ENCODE measurements around the gene TNFRSF18.
"Not testable (repeated sequence)": the region's sequence is repeated elsewhere in the genome, so short reads cannot be mapped to it uniquely, and the experiment has no call there.

The TNFRSF18 gene, protein sequence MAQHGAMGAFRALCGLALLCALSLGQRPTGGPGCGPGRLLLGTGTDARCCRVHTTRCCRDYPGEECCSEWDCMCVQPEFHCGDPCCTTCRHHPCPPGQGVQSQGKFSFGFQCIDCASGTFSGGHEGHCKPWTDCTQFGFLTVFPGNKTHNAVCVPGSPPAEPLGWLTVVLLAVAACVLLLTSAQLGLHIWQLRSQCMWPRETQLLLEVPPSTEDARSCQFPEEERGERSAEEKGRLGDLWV

DNA sequence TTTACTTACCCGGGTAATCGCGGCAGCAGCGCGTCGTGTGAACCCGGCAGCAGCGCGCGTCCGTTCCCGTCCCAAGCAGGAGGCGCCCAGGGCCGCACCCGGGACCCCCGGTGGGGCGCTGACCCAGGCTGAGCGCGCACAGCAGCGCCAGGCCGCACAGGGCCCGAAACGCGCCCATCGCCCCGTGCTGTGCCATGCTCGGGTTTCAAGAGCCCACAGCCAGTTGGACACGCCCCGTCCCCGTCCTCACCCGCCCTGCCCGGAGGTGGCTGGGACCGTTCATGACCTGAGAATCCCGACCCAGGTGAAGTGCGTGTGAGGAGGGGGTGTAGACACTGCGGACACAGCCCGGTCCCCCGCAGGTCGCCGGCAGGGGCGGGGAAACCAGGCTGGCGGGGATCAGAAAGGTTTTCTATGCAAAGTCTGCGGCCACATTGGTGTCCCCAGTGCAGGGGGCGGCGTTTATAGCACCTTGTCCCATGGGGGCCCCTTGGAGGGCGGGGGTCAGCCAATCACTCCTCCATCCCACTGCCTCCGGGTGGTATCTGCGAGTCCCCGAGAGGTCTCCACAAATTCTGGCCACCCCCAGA lies at the start of gene TNFRSF18:
Gene TNFRSF18, minus strand, starts transcription at position 217 of the 590 bp plus-strand sequence. Its CDS starts 21 bp downstream, at position 196.
- no peak within 1 kb of the TSS for H3K27ac ChIP-seq
- DNase-seq (ENCODE audit: low read depth, low spot score) = no peak

DNA sequence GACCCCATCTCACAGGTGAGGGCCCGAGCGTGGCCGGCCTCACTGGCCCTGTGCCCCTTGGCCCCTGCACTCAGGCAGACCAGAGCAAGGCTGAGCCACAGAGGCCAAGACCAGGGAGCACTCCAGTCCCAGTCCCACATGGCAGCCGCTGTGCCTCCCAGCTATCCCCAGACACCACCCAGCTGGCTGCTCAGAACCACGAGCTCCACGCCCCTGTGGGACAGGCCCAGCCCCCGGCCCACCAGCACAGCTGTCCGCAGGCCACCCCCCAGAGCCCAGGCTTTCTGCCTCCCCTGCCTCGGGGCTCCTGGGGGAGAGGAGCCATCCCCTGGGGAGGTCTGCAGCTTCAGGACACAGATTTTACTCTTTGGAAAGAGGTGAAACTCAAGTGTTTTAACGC lies 49.2 kb upstream of the TNFRSF18 start:
- DNase-seq (ENCODE audit: low read depth, low spot score) = no peak
- no peak overlapping the region for H3K27ac ChIP-seq

DNA sequence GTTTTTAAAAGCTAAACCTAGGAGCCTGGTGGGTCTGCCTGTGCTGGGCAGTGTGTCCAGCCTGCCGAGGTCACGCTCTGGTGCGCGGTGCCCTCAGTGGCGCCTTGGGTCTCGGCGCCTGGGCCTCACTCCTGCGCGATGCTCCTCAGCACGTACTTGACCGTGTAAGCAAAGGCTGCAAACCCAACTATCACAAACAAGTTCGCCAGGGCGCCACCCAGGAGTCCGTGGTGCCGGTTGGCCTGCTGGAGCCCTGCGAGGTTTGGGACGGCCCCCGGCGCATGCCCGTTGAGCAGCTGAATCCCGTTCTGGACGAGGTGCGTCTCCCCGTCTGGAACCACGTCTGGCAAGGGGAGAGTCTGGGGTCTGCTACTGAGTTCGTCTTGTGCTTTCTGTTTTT lies 48.7 kb upstream of the TNFRSF18 start:
- no peak for DNase-seq (ENCODE audit: low read depth, low spot score)
- H3K27ac ChIP-seq = no peak overlapping the region

DNA sequence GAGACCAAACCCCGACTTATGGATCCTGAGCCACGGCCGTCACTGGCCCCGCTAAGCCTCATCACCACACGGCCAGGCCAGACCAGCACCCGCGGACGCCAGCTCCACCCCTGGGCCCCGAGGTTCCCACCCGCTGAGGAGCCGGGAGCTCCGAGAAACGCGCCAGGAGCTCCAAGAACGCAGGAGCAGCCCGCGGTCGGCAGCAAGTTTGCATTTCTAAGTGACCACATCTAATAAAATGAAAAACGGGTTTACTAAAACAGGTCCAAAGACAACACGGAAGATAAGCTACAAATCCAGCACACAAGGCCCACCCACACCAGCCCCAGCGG lies 48.2 kb upstream of the TNFRSF18 start:
- H3K27ac ChIP-seq = no peak overlapping the region
- no peak for DNase-seq (ENCODE audit: low read depth, low spot score)

DNA sequence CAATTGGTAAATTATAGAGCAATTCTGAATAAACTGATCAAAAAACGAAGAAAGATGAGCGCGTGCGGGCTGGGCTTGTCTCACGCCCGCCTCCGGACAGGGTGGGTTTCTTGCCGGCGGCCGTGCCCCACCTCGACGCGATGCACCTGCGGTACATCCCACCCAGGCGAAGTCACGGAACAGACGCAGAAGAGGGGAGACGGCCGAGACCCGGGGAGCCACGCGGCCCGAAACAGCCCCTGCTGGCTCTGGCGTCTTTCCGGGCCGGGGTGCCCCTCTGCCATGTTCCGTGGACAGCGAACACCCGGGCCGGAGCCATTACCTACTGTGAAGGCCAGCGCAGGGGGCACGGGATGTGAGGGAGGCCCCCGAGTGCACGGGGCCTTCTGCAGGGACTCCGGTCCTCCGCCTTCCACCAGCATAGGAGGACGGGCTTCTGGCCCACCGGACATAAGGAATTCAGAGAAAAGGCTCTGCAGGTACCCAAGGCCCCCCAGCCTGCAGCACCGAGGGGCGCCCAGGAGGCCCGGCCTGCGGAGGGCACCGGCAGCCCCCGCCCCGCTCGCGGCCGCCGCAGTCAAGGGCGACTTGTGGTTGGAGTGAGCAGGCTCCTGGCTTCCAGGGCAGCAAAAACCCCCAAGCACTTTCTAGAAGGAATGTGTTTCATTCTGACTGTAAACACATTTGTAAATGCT lies 47.7 kb upstream of the TNFRSF18 start:
- DNase-seq (ENCODE audit: low read depth, low spot score) = no peak
- H3K27ac ChIP-seq = no peak overlapping the region

DNA sequence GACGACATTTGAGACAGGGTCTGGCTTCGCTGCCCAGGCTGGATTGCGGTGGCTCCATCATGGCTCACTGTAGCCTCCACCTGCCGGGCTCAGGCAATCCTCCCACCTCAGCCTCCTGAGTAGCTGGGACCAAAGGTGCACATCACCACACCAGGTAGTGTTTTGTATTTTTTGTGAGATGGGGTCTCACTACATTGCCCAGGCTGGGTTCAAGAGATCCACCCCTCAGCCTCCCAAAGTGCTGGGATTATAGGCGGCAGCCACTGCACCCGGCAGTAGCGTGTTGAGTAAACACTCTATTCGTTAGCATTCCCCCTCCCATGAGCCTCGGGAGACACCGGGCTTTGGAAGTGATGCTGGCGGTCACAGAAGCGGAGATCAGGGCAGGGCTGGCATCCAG lies 46.9 kb upstream of the TNFRSF18 start:
- DNase-seq (ENCODE audit: low read depth, low spot score) = no peak
- no peak overlapping the region for H3K27ac ChIP-seq

DNA sequence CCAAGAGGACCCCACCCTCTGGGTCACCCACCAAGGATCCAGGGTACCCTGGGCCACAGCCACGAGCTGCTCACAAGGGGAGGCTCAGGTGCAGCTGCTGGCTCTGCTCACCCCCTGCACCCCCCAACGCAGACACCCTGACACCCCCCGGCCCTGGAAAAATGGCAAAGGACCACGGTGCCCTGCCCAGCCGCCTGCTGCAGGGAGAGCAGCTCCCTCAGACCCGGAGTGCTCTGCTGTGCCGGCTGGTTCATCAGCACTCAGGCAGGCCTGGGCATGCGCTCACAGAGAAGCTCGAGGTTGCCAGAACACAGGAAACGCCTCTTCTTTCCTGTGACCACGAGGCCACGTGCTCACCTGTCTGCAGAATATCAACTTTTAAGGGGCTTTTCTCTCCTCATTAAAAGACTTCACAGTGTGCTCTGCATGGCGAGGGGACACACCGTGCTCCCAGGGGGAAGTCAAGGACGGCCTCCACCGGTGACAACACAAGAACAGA lies 44.4 kb upstream of the TNFRSF18 start:
- DNase-seq (ENCODE audit: low read depth, low spot score) = peak; percentile 43
- peak overlapping the region; percentile 47 for H3K27ac ChIP-seq

DNA sequence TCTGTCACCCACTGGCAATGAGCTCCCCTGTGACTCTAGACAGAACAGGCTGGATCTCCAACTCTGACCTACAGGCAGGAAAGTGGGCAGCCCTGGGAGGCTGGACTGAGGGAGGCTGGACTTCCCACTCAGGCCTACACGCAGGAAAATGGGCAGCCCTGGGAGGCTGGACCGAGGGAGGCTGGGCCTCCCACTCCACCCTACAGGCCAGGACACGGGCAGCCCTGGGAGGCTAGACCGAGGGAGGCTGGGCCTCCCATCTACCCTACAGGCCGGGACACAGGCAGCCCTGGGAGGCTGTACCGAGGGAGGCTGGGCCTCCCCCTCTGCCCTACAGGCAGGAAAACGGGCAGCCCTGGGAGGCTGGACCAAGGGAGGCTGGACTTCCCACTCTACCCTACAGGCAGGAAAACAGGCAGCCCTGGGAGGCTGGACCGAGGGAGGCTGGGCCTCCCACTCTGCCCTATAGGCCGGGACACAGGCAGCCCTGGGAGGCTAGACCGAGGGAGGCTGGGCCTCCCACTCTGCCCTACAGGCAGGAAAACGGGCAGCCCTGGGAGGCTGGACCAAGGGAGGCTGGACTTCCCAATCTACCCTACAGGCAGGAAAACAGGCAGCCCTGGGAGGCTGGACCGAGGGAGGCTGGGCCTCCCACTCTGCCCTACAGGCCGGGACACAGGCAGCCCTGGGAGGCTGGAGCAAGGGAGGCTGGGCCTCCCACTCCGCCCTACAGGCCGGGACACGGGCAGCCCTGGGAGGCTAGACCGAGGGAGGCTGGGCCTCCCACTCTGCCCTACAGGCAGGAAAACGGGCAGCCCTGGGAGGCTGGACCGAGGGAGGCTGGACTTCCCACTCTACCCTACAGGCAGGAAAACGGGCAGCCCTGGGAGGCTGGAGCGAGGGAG lies 41.9 kb upstream of the TNFRSF18 start:
- not testable (repeated sequence) for DNase-seq (ENCODE audit: low read depth, low spot score); H3K27ac ChIP-seq

DNA sequence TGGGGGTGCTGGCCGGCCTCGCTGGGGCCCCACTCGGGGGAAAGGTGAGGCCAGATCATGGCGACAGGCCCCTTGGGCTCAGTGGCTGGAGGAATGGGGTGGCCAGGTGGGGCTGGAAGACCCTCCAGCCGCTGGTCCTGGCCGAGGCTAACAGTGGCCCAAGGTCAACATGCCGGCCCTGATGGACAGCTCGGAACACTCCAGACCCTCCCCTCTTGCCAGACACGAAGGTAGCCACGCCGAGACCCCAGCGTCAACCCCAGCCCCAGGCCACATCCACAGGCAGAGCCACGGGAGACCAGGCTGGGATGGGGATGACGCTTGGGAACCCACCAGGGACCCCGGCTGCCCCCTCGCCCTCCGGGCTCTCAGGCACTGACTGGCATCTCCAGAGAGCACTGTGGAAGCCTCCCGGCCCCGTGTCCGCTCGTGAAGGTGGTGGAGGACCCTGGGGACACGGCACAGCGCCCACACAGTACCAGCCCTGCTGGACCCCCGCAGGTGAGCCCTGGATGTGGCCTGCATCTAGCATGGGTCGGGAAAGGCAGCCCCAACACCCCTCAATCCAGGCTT lies 41.0 kb upstream of the TNFRSF18 start:
- DNase-seq (ENCODE audit: low read depth, low spot score) = no peak

DNA sequence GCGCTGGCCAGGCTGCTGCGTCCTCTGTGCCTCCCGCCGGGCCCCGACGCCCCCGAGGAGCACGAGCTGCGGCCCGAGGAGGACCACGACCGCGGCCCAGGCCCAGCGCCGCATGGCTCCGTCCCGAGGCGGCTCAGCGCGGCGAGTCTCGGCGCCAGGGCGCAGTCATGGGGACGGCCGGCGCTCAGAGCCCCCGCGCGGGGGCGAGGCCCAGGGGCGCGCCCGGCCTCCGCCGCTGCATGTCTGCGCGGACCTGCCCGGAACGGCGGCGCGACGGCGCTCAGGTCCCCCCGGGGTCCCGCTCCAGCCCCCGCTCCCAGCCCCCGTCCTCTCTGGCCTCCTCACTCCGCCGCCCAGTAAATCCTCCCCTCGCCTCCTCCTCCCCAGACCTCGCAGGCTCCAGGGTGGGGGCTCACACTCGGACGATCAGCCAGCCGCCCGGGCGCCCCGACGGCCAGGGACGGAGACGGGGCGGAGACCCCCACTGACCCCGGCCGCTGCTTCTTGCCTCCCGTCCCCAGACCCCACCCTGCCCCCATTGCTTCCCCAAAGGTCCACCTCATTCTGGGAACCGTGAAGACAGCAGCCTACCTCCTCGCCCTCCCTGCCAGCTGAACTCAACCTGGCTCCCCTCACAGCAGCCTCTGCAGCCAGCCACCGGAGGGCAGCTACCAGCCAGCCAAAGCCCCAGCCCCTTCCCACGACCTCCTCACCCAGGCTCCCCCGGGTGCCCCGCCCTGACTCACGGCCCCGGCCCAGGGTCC lies 40.4 kb upstream of the TNFRSF18 start, which contains the start of gene C1QTNF12:
Gene C1QTNF12, minus strand, starts transcription at position 146 of the 764 bp plus-strand sequence. Its CDS starts 32 bp downstream, at position 114.
- no peak within 1 kb of the TSS for H3K27ac ChIP-seq
- DNase-seq (ENCODE audit: low read depth, low spot score) = no peak

More for the DNA sequence above, 41.0 kb upstream of the TNFRSF18 start:
- H3K27ac ChIP-seq = no peak overlapping the region

DNA sequence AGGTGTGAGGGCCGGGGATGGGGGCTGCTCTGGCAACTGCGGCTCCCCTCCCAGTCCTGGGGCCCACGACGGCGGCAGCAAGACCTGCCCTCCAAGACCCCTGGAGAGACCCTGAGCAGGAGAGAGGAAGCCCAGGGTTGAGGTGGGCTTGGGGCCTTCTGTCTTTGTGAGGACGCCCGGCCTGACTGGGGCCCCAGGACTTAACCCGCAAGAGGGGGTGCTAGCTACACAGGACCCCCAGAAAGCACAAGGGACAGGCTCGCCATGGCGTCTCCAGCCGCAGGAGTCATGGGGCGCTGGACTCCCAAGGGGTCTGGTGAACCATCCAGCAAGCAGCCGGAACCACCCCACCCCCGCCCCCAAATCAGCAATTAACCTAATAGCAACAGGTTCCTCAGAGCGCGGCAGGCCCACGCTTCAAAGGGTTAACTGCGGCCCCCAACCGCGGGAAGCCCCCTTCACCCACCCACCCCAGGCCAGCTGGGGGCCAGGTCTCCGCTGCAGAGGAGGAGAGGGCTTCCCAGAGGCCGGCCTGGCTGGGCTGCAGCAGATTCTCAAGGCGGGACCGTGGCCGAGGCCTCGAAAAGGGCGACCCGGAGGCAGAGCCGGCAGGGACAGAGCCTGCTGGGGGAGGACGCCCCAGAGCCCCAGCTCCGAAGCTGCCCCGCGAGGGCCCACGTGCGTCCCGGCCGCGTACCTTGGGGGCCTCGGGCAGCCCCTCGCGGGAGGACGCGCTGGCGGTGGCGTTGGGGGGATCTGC lies 39.6 kb upstream of the TNFRSF18 start:
- no peak for DNase-seq (ENCODE audit: low read depth, low spot score)
- H3K27ac ChIP-seq = no peak overlapping the region

DNA sequence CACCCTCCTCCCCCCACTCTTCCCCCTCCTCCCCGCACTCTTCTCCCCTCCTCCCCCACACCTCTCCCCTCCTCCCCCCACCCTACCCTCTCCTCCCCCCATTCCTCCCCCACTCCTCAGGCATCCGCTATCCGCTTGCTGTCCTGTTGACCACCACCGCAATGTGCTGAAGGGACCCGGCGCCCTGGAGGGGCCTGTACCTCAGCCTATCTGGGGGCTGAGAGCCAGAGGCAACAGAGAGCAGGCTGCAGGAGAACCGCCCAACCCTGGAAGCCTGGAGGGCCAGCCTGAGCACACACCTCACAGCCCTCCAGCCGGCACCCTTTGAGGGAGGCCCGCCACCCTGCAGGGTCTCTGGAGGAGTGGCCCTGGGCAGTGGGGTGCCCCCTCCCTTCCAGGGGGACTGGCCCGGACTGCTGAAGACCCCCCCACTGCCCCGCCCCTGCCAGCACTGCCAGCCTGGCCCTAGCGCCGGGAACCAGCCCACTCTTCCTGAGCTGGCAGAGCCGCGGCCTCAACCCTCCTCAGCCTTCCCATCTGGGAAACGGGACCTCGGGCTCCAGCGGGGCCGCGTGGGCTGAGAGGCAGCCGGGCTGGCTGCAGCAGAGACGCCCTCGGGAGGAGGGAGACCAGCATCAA lies 38.9 kb upstream of the TNFRSF18 start:
- no peak overlapping the region for H3K27ac ChIP-seq
- no peak for DNase-seq (ENCODE audit: low read depth, low spot score)

DNA sequence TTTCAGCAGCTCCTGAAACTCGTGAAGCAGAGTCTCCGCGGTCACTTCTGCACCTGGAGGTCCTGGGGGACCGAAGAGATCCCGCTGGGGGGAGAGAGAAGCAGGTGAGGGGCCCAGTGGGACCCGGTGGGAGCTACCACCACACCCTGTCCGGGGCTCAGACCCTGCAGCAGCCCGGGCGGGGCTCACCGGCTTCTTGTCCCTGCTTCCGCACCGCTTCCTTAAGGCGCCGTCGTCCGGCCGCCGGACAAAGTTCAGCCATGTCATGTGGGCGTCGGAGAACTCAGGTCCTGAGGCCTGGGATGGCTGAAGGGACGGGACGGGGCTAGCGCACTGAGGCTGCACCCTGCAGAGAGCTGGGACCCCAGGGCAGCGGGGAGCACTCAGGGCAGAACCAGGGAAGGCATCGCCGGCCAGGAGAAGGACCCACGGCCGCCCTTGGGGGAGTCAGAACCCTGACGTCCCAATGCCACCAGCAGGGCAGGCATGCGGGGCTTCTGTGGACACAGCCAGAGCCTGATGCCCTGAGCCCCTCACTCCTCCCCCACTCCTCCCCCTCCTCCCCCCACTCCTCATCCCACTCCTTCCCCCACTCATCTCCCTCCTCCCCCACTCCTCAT lies 37.9 kb upstream of the TNFRSF18 start:
- no peak for DNase-seq (ENCODE audit: low read depth, low spot score)

DNA sequence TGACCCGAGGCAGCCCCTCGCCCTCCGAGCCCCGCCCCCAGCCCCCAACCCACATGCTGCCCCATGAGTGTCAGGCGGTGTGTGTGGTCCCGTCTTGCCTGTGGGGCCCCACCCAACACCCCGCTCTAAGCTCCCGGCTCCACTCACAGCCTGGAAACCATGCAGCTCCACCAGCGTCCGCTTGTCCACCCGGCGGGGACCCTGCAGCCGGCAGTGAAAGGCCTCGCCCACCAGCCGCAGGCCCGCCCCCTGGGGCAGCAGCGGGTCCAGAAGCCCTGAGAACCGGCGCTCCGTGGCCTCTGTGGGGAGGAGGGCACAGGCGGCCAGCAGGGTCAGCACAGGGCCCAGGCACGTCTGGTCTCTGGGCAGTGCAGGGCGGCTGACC lies 37.4 kb upstream of the TNFRSF18 start:
- DNase-seq (ENCODE audit: low read depth, low spot score) = no peak
- no peak overlapping the region for H3K27ac ChIP-seq

More for the DNA sequence above, 37.9 kb upstream of the TNFRSF18 start:
- no peak overlapping the region for H3K27ac ChIP-seq

DNA sequence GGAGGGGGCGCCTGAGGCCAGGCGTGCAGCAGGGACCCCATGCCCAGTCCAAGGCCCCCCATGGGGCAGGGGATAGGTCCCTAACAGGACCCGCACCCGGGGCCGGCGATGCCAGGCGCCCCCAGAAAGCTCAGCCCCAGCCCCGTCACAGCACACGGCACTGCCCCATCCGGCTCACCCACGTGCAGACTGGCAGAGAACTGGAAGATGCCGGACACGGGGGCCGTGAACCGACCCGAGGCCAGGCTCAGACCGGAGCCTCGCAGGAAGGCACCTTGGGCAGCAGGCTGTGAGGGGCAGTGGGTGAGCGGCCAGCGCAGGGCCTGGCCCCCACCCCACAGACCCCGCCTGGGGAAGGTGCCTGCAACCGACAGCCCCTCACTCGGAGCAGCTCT lies 36.9 kb upstream of the TNFRSF18 start:
- DNase-seq (ENCODE audit: low read depth, low spot score) = no peak
- H3K27ac ChIP-seq = no peak overlapping the region

DNA sequence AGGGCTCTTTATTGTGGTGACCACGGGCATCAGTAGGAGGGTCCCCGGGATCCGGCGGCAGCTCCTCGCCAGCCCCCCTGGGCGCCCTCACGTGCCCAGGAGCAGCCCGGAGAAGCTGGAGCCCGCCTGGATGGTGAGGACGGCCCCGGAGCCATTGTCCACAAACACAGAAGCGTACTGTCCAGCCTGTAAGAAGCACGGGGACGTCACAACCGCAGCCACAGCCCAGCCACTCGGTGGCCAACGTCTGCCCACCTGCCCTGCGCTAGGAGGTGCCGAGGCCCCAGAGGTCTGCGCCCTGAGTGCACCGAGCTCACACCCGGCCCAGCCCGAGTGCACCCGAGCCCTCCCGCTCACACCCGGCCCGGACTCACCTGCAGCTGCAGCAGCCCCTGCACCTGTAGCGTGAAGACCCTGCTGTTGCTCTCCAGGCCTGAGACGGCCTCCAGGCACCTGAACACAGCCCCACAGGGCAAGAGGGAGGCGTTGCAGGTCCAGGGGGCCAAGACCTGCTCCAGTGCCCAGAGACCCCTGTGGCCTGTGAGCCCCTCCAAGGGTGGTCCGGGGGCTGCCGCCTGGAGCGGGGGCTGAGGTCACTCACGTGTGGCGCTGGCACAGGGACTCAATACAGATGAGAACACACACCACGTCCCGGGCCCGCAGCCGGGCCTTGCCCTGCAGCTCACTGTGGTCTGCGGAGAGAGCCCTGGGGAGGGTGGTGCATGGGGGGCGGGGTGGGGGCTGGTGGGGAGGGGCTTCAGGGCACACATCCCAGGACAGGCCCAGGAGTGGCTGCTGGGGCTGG lies 36.3 kb upstream of the TNFRSF18 start:
- no peak overlapping the region for H3K27ac ChIP-seq
- DNase-seq (ENCODE audit: low read depth, low spot score) = no peak

Data from epithelial cell of prostate (primary cell).